GM12878 (cell line): ENCODE data around the gene ANKRD34A. TPM values are rescaled to one million over a fixed set of nuclear protein-coding genes. Genes with fewer than 3 reads are reported as not detected.

Experiments used
- ATAC-seq: fragments of 200-7000 bp; cut with Tn5 transposase; 3 replicates; pipeline ENCODE4 v1.9.1; 2020; ENCODE audit warnings: mild to moderate bottlenecking, moderate library complexity
- BruUV-seq: library from RNA; stranded (reverse); fragments of 400-500 nt; replicated peaks from 2 replicates; lab custom pipeline; 2021; lab: Mats Ljungman, UMichigan
- CTCF ChIA-PET: fragments of 300-600 bp; sonication (Branson Sonifier 250); formaldehyde crosslinking; extraction: SDS; loops from one replicate; lab custom pipeline; 2021; ENCODE audit warnings: inconsistent platforms; lab: Yijun Ruan, JAX
- POLR2A ChIA-PET: fragments of 350-600 bp; formaldehyde crosslinking; extraction: SDS; loops from one replicate; lab custom pipeline; 2021; ENCODE audit warnings: inconsistent platforms; lab: Charles Lee
- RAD21 ChIA-PET: fragments of 300-600 bp; sonication (Branson Sonifier 250); formaldehyde crosslinking; loops from one replicate; lab custom pipeline; 2023; ENCODE audit warnings: antibody characterized with exemption; ENCODE audit not compliant: unreplicated experiment; lab: Charles Lee
- SMC1A ChIA-PET: fragments of 300-600 bp; sonication (Branson Sonifier 250); formaldehyde crosslinking; loops from one replicate; lab custom pipeline; 2023; ENCODE audit not compliant: unreplicated experiment, uncharacterized antibody; lab: Charles Lee
- DNase-seq: peaks from one replicate; pipeline ENCODE4 v3.0.0-alpha.2; 2011; ENCODE audit warnings: low read depth, low spot score
- FAIRE-seq: peaks from 3 replicates; lab custom pipeline; 2011; peaks lifted over from hg19 to GRCh38; lab: Jason Lieb, UNC
- H2AFZ ChIP-seq: 2 replicates; pipeline ENCODE4 v1.6.0; 2011; ENCODE audit warnings: low read depth, low read length, control low read depth; ENCODE audit not compliant: control insufficient read depth
- H3K27ac ChIP-seq: 2 replicates; pipeline ENCODE4 v1.5.1; 2011; ENCODE audit warnings: control low read depth; ENCODE audit not compliant: control insufficient read depth, insufficient read depth
- H3K27me3 ChIP-seq, 2 experiments: replicated peaks in 1 of 2; 2 replicates each; pipeline versions ENCODE4 v1.6.0 to v1.6.1; 2011; ENCODE audit warnings: low read length in 1 of 2; ENCODE audit not compliant: control insufficient read depth in 2 of 2, insufficient read depth in 2 of 2
- H3K36me3 ChIP-seq, 2 experiments: 2 replicates each; pipeline ENCODE4 v1.5.1; 2011; ENCODE audit warnings: low read length in 1 of 2; ENCODE audit not compliant: control insufficient read depth in 2 of 2, insufficient read depth in 2 of 2
- H3K4me1 ChIP-seq: 2 replicates; pipeline ENCODE4 v1.6.1; 2011; ENCODE audit warnings: mild to moderate bottlenecking, low read length, moderate library complexity, mixed read lengths; ENCODE audit not compliant: control insufficient read depth, insufficient read depth
- H3K4me2 ChIP-seq: 2 replicates; pipeline ENCODE4 v1.6.0; 2011; ENCODE audit warnings: control low read depth; ENCODE audit not compliant: control insufficient read depth, insufficient read depth
- H3K4me3 ChIP-seq: fragments of 200-600 bp; sonication (generic); 2 replicates; pipeline ENCODE4 v1.5.1; 2016
- H3K79me2 ChIP-seq: 2 replicates; pipeline ENCODE4 v1.6.0; 2011; ENCODE audit warnings: low read length; ENCODE audit not compliant: control insufficient read depth, insufficient read depth
- H3K9ac ChIP-seq: 2 replicates; pipeline ENCODE4 v1.8.0; 2011; ENCODE audit warnings: low read length, control low read depth, mixed read lengths; ENCODE audit not compliant: control insufficient read depth, insufficient read depth
- H3K9me3 ChIP-seq: replicated peaks from 3 replicates; pipeline ENCODE4 v1.5.1; 2011; ENCODE audit warnings: mild to moderate bottlenecking, low read length; ENCODE audit not compliant: control insufficient read depth, insufficient read depth
- H4K20me1 ChIP-seq: 2 replicates; pipeline ENCODE4 v1.6.0; 2011; ENCODE audit not compliant: control insufficient read depth, insufficient read depth
- ASH2L ChIP-seq: fragments of 300-600, 200-600 bp; sonication (generic); IDR thresholded peaks from 2 replicates; pipeline ENCODE4 v1.6.1; 2017; ENCODE audit warnings: low read depth, mild to moderate bottlenecking, borderline replicate concordance
- BACH1 ChIP-seq: fragments of 450-650 bp; IDR thresholded peaks from 2 replicates; pipeline ENCODE4 v1.6.1; 2017; ENCODE audit warnings: mild to moderate bottlenecking, borderline replicate concordance
- CHD4 ChIP-seq: fragments of 200-600 bp; sonication (generic); IDR thresholded peaks from 2 replicates; pipeline ENCODE4 v1.6.1; 2016; ENCODE audit warnings: mild to moderate bottlenecking
- FOS ChIP-seq: IDR thresholded peaks from 3 replicates; pipeline ENCODE4 v1.6.1; 2011; ENCODE audit warnings: borderline replicate concordance; ENCODE audit not compliant: insufficient read length; ENCODE audit errors: extremely low read depth
- MEF2B ChIP-seq: fragments of 450-650 bp; IDR thresholded peaks from 2 replicates; pipeline ENCODE4 v1.6.1; 2018; ENCODE audit warnings: mild to moderate bottlenecking, moderate library complexity; ENCODE audit not compliant: partially characterized antibody, poor library complexity, severe bottlenecking
- MLLT1 ChIP-seq: fragments of 450-650 bp; IDR thresholded peaks from 2 replicates; pipeline ENCODE4 v1.6.1; 2016; ENCODE audit warnings: mild to moderate bottlenecking
- MTA3 ChIP-seq: IDR thresholded peaks from 2 replicates; pipeline ENCODE4 v1.6.1; 2012; ENCODE audit warnings: low read length, inconsistent platforms, borderline replicate concordance
- NFYB ChIP-seq: IDR thresholded peaks from 2 replicates; pipeline ENCODE4 v1.6.1; 2011; ENCODE audit warnings: low read depth, mild to moderate bottlenecking, low read length, improper control_type of control experiment, moderate library complexity; ENCODE audit not compliant: insufficient read depth
- PML ChIP-seq: IDR thresholded peaks from 2 replicates; pipeline ENCODE4 v1.6.1; 2012; ENCODE audit warnings: low read length, inconsistent platforms
- POLR2A ChIP-seq: IDR thresholded peaks from 2 replicates; pipeline ENCODE4 v1.6.1; 2011; ENCODE audit warnings: low read depth, mild to moderate bottlenecking, low read length
- POU2F2 ChIP-seq: IDR thresholded peaks from 3 replicates; pipeline ENCODE4 v1.6.1; 2011; ENCODE audit warnings: low read depth, mild to moderate bottlenecking, low read length, borderline replicate concordance
- RUNX3 ChIP-seq: IDR thresholded peaks from 2 replicates; pipeline ENCODE4 v1.6.1; 2012; ENCODE audit warnings: low read length, inconsistent platforms
- SMAD1 ChIP-seq: fragments of 450-650 bp; IDR thresholded peaks from 2 replicates; pipeline ENCODE4 v1.6.1; 2018; ENCODE audit warnings: mild to moderate bottlenecking, low read depth; ENCODE audit not compliant: partially characterized antibody
- WGBS: methylation state at CpG from one replicate; pipeline ENCODE4 v1.1.6; 2016; ENCODE audit warnings: low lambda C conversion rate; ENCODE audit not compliant: insufficient replicate concordance, insufficient coverage; ENCODE audit errors: missing lambda C conversion rate; 5-methylcytosine and 5-hydroxymethylcytosine counted together
- in situ Hi-C: fragments of 300-500 bp; cut with MboI; formaldehyde crosslinking; loops from 9 replicates; pipeline ENCODE4 v1.14.3; 2018; ENCODE audit warnings: mixed read lengths
- intact Hi-C: fragments of 100-400 bp; cut with micrococcal nuclease; formaldehyde crosslinking; loops from one replicate; pipeline ENCODE4 v1.14.2; 2022; ENCODE audit not compliant: unreplicated experiment
- polyA plus RNA-seq, 11 experiments: library from polyadenylated mRNA; depleted of rRNA in 4 of 11; unstranded in 6 of 11; stranded (reverse) in 5 of 11; fragments of >200 nt; fragmentation: Nextera tagmentation in 4 of 11; fragmentation: Illumina TruSeq in 1 of 11; extraction: Ambion mirVana in 4 of 11; extraction: Trizol in 1 of 11; gene quantifications; 1 replicate in 1 of 11; 2 replicates in 10 of 11; pipeline versions ENCODE4 v1.2.1 to v1.2.3, GENCODE V29; 2011 to 2016; ENCODE audit warnings: inconsistent platforms in 2 of 11, missing spikeins in 2 of 11, low read depth in 1 of 11
- total RNA-seq, 4 experiments: library from RNA; depleted of rRNA in 3 of 4; stranded (reverse); fragments of >200 nt in 3 of 4; fragmentation: Illumina TruSeq in 1 of 4; extraction: Trizol in 1 of 4; gene quantifications; 2 replicates each; pipeline versions ENCODE4 v1.2.1 to v1.2.3, GENCODE V29; 2013 to 2021

ANKRD34A gene
- total and polyA plus RNA-seq, 10 of the 15 experiments (the other 5 are each of a cell fraction or from before 2014, with no cell fraction given) = 0.40 to 3.5 (median 1.6) TPM

GRCh38 chr1:145996433-145997015 lies 32.1 kb upstream of the ANKRD34A start, which contains the start of gene TXNIP (continued):
- peak; percentile 44 for TF ChIP-seq FOS
- no peak for TF ChIP-seq CHD4
- TF ChIP-seq SMAD1 = peak; percentile 95
- TF ChIP-seq MEF2B = no peak
- peak; percentile 86 for TF ChIP-seq POU2F2
- TF ChIP-seq RUNX3 = peak; percentile 68; the same call in 1 of the 2 replicates
- no peak; the same call in 1 of the 2 replicates for TF ChIP-seq BACH1
- no peak; the same call in 1 of the 2 replicates for TF ChIP-seq MLLT1
- TF ChIP-seq, all 136 proteins: peak for 63

- ATAC-seq (peak; percentile 7), FAIRE-seq (no peak), DNase-seq (no peak)
- H3K4me2 ChIP-seq = peak overlapping the region; percentile 86
- CTCF ChIA-PET = interaction anchor here (0.8 to 12.2 kb wide), 5 partner anchors 11 to 151 kb away, joined by 3 to 196 read pairs (median 4); partner anchors contain the start of genes LIX1L and NUDT17
- peak overlapping the region; percentile 75 for H3K9ac ChIP-seq
- no peaks in the 10 kb centered on the region for H3K27me3 ChIP-seq
- intact Hi-C loops (no loop called here), in situ Hi-C loops (no loop called here)
- H3K4me1 ChIP-seq = peaks cover 8% of the 10 kb centered on the region
- H3K9me3 ChIP-seq = no peaks in the 10 kb centered on the region
- WGBS = under 1% methylated on average over 13 of the region's 13 CpGs
- H3K4me3 ChIP-seq = peak overlapping the region; percentile 81
- H2AFZ ChIP-seq = peak overlapping the region; percentile 40
- peaks cover 0 to 3% of the 10 kb centered on the region in 2 experiments; a peak in 2 of 4 replicates for H3K36me3 ChIP-seq
- SMC1A ChIA-PET = interaction anchor here (1.1 to 12.5 kb wide), 4 partner anchors 9 to 41 kb away, joined by 3 to 244 read pairs (median 10); no protein-coding TSS in a partner anchor
- RAD21 ChIA-PET = interaction anchor here (0.9 to 7.4 kb wide), 6 partner anchors 9 to 38 kb away, joined by 3 to 100 read pairs (median 3); partner anchors contain the start of gene LIX1L
- POLR2A ChIA-PET = interaction anchor here (1.1 to 4.1 kb wide), 7 partner anchors 11 to 137 kb away, joined by 3 to 82 read pairs (median 12); partner anchors contain the start of genes ANKRD34A, PIAS3, POLR3GL and RBM8A
- H3K79me2 ChIP-seq = peaks cover 15% of the 10 kb centered on the region
- peak; percentile 17; the same call in 1 of the 2 replicates for TF ChIP-seq MTA3
- peak; percentile 89 for TF ChIP-seq MLLT1
- no peak for TF ChIP-seq NFYB
- peak; percentile 38; the same call in 1 of the 2 replicates for TF ChIP-seq ASH2L
- TF ChIP-seq POLR2A = peak; percentile 71
- TF ChIP-seq PML = no peak
- no TSS peak for BruUV-seq
- no peaks in the 10 kb centered on the region for H4K20me1 ChIP-seq
- H3K27ac ChIP-seq = peak overlapping the region; percentile 67
Measured at GRCh38 chr1:145995964-145996432, 31.6 kb upstream of the ANKRD34A start.
